ENCODE results near the gene TARS2. TPM values are rescaled to one million over a fixed set of nuclear protein-coding genes. Genes with fewer than 3 reads are reported as not detected.

The TARS2 gene
- total RNA-seq, 4 donors from 2014 or later: 4.6 to 22.6 (median 10.2) TPM

GRCh38 chr1:150484431-150484830 lies 2.8 kb upstream of the TARS2 start:
- no peak overlapping the region for H3K4me3 ChIP-seq

DNA sequence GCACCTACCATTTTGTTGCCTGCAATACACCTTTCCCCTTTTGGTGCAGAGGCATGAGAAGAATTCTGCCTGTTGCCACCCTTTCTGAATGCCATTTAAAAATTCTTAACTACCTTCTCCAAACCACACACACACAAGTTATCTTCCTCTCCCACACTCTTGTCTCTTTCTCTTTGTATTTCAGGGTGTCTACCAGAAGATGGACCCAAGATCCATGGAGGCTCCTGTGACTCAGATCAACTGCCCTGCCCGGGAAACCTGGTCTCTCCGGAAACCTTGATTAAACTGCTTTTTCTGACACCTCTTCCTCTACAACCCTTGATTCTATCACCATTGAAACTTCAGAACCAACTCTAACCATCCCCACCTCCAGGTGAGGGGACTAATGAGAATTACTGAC lies 2.4 kb upstream of the TARS2 start:
- DNase-seq: no peak
- Histone ChIP-seq H3K9me3 (no peaks in the 10 kb centered on the region), H3K27me3 (no peaks in the 10 kb centered on the region), H3K36me3 (no peaks in the 10 kb centered on the region), H3K4me3 (no peak overlapping the region), H3K27ac (no peak overlapping the region), H3K4me1 (no peaks in the 10 kb centered on the region)
- intact Hi-C loops (cut with DNase I; ENCODE audit: low total_unique reads): no loop called here
- TF ChIP-seq CTCF (IDR thresholded peaks at IDR 0.05) (no peak), POLR2A (IDR thresholded peaks at IDR 0.05) (no peak)

More at GRCh38 chr1:150484431-150484830, 2.8 kb upstream of the TARS2 start:
- no peak for DNase-seq
- no peak overlapping the region for H3K27ac ChIP-seq
- no peaks in the 10 kb centered on the region for H3K36me3 ChIP-seq
- no peaks in the 10 kb centered on the region for H3K9me3 ChIP-seq
- no peaks in the 10 kb centered on the region for H3K27me3 ChIP-seq
- intact Hi-C loops (cut with DNase I; ENCODE audit: low total_unique reads): no loop called here
- H3K4me1 ChIP-seq: no peaks in the 10 kb centered on the region
- TF ChIP-seq CTCF (IDR thresholded peaks at IDR 0.05): no peak
- TF ChIP-seq POLR2A (IDR thresholded peaks at IDR 0.05): no peak

- no peaks in the 10 kb centered on the region for H3K4me1 ChIP-seq
- H3K36me3 ChIP-seq: no peaks in the 10 kb centered on the region
- no peak for DNase-seq
- no peaks in the 10 kb centered on the region for H3K27me3 ChIP-seq
- peak overlapping the region; percentile 62 to 66 for H3K4me3 ChIP-seq
- H3K9me3 ChIP-seq: no peaks in the 10 kb centered on the region
- TF ChIP-seq POLR2A (IDR thresholded peaks at IDR 0.05) (no peak), CTCF (IDR thresholded peaks at IDR 0.05) (no peak)
- intact Hi-C loops (cut with DNase I; ENCODE audit: low total_unique reads): no loop called here
- H3K27ac ChIP-seq: peak overlapping the region; percentile 73 to 79
Measured at GRCh38 chr1:150487763-150488115, 520 bp downstream of the TARS2 start.

DNA sequence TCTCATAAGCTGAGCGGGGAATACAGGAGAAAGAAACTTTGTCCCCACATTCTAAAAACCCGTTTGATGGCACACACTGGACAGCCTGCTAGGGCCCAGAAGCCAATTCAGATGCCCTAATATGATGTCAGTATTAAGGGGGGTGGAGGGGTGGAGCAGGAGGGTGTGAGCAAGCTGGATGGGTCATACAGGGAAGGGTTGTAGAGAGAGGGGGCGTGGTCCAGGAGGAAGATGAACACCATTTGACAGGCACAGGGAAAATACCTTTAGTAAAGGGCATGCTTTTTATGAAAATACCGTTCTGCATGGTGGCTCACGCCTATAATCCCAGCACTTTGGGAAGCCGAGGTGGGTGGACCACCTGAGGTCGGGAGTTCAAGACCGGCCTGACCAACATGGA lies 6.0 kb downstream of the TARS2 start:
- DNase-seq: no peak
- Histone ChIP-seq H3K36me3 (no peaks in the 10 kb centered on the region), H3K4me1 (no peaks in the 10 kb centered on the region), H3K9me3 (no peaks in the 10 kb centered on the region), H3K27ac (no peak overlapping the region), H3K27me3 (no peaks in the 10 kb centered on the region), H3K4me3 (no peak overlapping the region)
- intact Hi-C loops (cut with DNase I; ENCODE audit: low total_unique reads): no loop called here
- no peak for TF ChIP-seq POLR2A (IDR thresholded peaks at IDR 0.05)
- no peak for TF ChIP-seq CTCF (IDR thresholded peaks at IDR 0.05)

- H3K27ac ChIP-seq: no peak overlapping the region
- H3K9me3 ChIP-seq: no peaks in the 10 kb centered on the region
- intact Hi-C loops (cut with DNase I; ENCODE audit: low total_unique reads): no loop called here
- no peaks in the 10 kb centered on the region for H3K36me3 ChIP-seq
- H3K4me3 ChIP-seq: no peak overlapping the region
- no peaks in the 10 kb centered on the region for H3K27me3 ChIP-seq
- no peak for DNase-seq
- no peaks in the 10 kb centered on the region for H3K4me1 ChIP-seq
- TF ChIP-seq CTCF (IDR thresholded peaks at IDR 0.05): no peak
- no peak for TF ChIP-seq POLR2A (IDR thresholded peaks at IDR 0.05)
Measured at GRCh38 chr1:150498342-150498741, 11.1 kb downstream of the TARS2 start.

Measured in uterus (tissue), 4 donors.